LNCaP clone FGC (cell line): ENCODE data around the gene FRMD1.

Experiments used
- DNase-seq: peaks from one replicate; pipeline ENCODE4 v3.0.0-alpha.2; 2011; ENCODE audit warnings: low read depth
- H3K4me3 ChIP-seq: 2 replicates; pipeline ENCODE4 v1.5.1; 2011; ENCODE audit warnings: mild to moderate bottlenecking, low read depth, low read length, control low read depth
- CTCF ChIP-seq: IDR thresholded peaks from 2 replicates; pipeline ENCODE4 v1.5.1; 2012; ENCODE audit warnings: mild to moderate bottlenecking; ENCODE audit not compliant: control insufficient read depth, insufficient read depth; ENCODE audit errors: extremely low read depth

The FRMD1 gene

GRCh38 chr6:168105813-168106632 is 27.0 kb upstream of the FRMD1 start:
- H3K4me3 ChIP-seq = no peak overlapping the region
- no peak for DNase-seq
- TF ChIP-seq CTCF = no peak

GRCh38 chr6:168104636-168105035 is 25.6 kb upstream of the FRMD1 start:
- no peak for DNase-seq
- H3K4me3 ChIP-seq = no peak overlapping the region
- TF ChIP-seq CTCF = no peak

GRCh38 chr6:168103050-168103830 is 24.2 kb upstream of the FRMD1 start:
- no peak for DNase-seq
- no peak for TF ChIP-seq CTCF
- no peak overlapping the region for H3K4me3 ChIP-seq

- TF ChIP-seq CTCF = no peak
- H3K4me3 ChIP-seq = no peak overlapping the region
- peak; percentile 46 for DNase-seq
These were observed 23.4 kb upstream of the FRMD1 start for GRCh38 chr6:168102315-168102985.

- no peak overlapping the region for H3K4me3 ChIP-seq
- no peak for DNase-seq
- no peak for TF ChIP-seq CTCF
These were observed 22.7 kb upstream of the FRMD1 start for GRCh38 chr6:168101590-168102314.

GRCh38 chr6:168100803-168101589 is 22.0 kb upstream of the FRMD1 start:
- no peak for DNase-seq
- H3K4me3 ChIP-seq = no peak overlapping the region
- no peak for TF ChIP-seq CTCF
